ENCODE measurements around the gene WRAP73.

DNA sequence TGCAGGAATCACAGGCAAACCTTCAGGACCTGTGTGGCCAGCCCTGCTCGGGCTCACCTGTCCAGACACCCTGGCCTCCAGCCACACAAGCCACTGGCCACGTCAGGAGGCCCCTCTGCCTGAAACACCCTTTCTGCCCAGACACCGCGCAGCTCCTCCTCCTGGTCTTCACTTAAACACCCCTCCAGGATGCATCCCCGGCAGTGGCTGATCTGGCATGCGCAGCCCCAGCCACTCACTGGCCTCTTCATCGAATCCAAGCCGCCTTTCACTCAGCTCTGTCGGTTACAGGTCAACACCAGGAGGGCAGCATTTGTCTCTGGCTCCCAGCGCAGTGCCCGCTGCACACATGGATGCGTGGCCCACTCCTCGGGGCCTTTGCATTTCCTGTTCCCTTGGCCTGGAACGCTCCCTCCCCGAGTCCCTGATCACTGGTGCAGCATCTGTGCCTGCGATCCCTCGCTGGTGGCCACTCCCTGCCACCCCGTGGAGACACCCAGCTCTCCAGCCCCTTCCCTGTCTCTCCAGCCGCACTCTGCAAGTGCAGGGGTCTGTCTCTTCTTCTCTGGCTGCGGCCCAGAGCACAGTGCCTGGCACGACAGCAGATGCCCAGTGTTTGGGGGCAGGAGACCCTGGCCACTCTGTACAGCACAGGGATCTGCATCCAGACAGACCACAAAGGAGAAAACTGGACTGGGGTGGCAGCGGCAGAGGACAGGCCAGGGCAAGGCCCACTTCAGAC lies 15.7 kb downstream of the WRAP73 start:
- TF ChIP-seq POLR2AphosphoS5 (IDR thresholded peaks at IDR 0.05) = no peak
- TF ChIP-seq, protein P1, sequence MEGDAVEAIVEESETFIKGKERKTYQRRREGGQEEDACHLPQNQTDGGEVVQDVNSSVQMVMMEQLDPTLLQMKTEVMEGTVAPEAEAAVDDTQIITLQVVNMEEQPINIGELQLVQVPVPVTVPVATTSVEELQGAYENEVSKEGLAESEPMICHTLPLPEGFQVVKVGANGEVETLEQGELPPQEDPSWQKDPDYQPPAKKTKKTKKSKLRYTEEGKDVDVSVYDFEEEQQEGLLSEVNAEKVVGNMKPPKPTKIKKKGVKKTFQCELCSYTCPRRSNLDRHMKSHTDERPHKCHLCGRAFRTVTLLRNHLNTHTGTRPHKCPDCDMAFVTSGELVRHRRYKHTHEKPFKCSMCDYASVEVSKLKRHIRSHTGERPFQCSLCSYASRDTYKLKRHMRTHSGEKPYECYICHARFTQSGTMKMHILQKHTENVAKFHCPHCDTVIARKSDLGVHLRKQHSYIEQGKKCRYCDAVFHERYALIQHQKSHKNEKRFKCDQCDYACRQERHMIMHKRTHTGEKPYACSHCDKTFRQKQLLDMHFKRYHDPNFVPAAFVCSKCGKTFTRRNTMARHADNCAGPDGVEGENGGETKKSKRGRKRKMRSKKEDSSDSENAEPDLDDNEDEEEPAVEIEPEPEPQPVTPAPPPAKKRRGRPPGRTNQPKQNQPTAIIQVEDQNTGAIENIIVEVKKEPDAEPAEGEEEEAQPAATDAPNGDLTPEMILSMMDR (IDR thresholded peaks at IDR 0.05) = no peak
